ENCODE results near the gene ZNF487. TPM values are rescaled to one million over a fixed set of nuclear protein-coding genes. Genes with fewer than 3 reads are reported as not detected.

ZNF487 gene
- total RNA-seq, 2 donors from 2014 or later = 1.6 to 7.5 TPM

DNA sequence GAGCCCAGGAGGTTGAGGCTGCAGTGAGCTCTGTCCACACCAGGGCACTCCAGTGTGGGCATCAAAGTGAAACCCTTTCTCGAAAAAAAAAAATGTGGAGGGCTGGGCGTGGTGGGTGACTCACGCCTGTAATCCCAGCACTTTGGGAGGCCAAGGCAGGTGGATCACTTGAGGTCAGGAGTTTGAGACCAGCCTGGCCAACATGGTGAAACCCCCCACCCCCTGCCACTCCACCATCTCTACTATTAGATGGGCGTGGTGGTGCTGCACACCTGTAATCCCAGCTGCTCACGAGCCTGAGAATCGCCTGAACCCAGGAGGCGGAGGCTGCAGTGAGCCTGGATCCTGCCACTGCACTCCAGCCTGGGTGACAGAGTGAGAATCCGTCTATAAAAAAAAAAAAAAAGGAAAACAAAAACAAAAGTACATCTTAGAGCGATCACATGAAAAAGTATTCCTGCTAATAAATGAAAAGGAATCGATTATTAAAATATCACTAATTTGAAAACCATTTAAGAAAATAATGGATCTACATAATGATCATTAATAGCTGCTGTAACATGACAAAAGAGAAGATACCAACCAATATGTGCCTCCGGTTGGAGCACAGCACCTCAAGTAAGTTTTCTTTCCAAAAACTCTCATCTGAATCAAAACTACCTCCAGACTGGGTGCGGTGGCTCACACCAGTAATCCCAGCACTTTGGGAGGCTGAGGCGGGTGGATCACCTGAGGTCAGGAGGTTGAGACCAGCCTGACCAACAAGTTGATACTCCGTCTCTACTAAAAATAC lies 32.8 kb upstream of the ZNF487 start:
- no peak for TF ChIP-seq CTCF (IDR thresholded peaks at IDR 0.05)
- TF ChIP-seq POLR2A (IDR thresholded peaks at IDR 0.05) = no peak
- WGBS, 2 donors = 73 to 76% methylated on average over 12 of the region's 14 CpGs
- H3K27me3 ChIP-seq = no peaks in the 10 kb centered on the region
- DNase-seq (no peak), ATAC-seq (no peak)
- intact Hi-C loops (cut with DNase I) = no loop called here
- H3K4me1 ChIP-seq = peaks cover 70% of the 10 kb centered on the region
- H3K9me3 ChIP-seq = no peaks in the 10 kb centered on the region
- no peak overlapping the region for H3K4me3 ChIP-seq
- H3K36me3 ChIP-seq (replicated peaks in 1 of 2; ENCODE audit: insufficient read depth in 1 of 2, low read depth in 2 of 2) = no peaks in the 10 kb centered on the region
- no peak overlapping the region for H3K27ac ChIP-seq

DNA sequence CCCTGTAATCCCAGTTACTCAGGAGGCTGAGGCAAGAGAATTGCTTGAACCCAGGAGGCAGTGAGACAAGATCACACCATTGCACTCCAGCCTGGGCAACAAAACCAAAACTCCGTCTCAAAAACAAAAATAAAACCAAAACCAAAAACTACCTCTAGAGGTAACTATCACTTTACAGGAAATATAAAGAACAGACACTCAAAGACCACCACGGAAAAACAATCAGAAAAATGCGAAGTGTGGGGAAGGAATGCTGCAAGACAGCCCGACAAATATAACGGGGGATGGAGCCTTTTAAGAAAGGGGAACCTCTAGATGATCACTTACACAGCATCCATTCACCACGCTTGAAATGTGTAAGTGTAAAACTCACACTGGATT lies 32.2 kb upstream of the ZNF487 start:
- no peak overlapping the region for H3K27ac ChIP-seq
- intact Hi-C loops (cut with DNase I) = no loop called here

DNA sequence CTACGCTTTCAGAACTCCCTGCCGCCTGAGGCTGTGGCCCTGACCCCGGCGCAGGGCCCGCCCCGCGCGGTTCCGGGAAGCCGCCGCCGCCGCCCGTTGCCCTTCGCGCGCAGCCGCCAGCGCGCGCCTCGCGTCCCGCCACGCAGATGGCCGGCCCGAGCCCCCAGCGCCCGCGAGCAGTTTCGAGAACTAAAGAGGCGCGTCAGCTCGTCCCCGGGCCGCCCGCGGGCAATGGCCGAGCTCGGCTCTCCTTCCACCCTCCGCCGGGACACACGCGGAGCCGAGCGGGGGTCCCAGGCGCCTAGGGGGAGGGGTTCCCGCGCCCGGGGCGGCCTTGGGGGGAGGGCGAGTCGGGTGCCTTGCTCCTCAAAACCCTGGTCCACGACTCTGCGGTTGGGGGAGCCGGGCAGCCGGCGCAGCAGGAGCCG lies 29.7 kb upstream of the ZNF487 start:
- no peaks in the 10 kb centered on the region for H3K9me3 ChIP-seq
- no peaks in the 10 kb centered on the region for H3K36me3 ChIP-seq (replicated peaks in 1 of 2; ENCODE audit: insufficient read depth in 1 of 2, low read depth in 2 of 2)
- no peaks in the 10 kb centered on the region for H3K27me3 ChIP-seq
- ATAC-seq (peak; percentile 35), DNase-seq (peak; percentile 45 to 58 (median 55))
- peaks cover 50% of the 10 kb centered on the region for H3K4me1 ChIP-seq
- peak overlapping the region; percentile 50 to 68 for H3K4me3 ChIP-seq
- intact Hi-C loops (cut with DNase I) = no loop called here
- peak overlapping the region; percentile 93 to 100 (median 98) for H3K27ac ChIP-seq
- TF ChIP-seq CTCF (IDR thresholded peaks at IDR 0.05) (no peak), POLR2A (IDR thresholded peaks at IDR 0.05) (no peak)
- WGBS, 2 donors = 0% methylated on average over 22 to 42 of the region's 59 CpGs

More for the DNA sequence above, 32.2 kb upstream of the ZNF487 start:
- Histone ChIP-seq H3K4me1 (peaks cover 67% of the 10 kb centered on the region), H3K36me3 (replicated peaks in 1 of 2; ENCODE audit: insufficient read depth in 1 of 2, low read depth in 2 of 2) (no peaks in the 10 kb centered on the region), H3K4me3 (no peak overlapping the region), H3K9me3 (no peaks in the 10 kb centered on the region), H3K27me3 (no peaks in the 10 kb centered on the region)
- ATAC-seq (no peak), DNase-seq (no peak)
- TF ChIP-seq POLR2A (IDR thresholded peaks at IDR 0.05) = no peak
- TF ChIP-seq CTCF (IDR thresholded peaks at IDR 0.05) = no peak
- WGBS, 2 donors = 64 to 79% methylated on average over 6 of the region's 6 CpGs

DNA sequence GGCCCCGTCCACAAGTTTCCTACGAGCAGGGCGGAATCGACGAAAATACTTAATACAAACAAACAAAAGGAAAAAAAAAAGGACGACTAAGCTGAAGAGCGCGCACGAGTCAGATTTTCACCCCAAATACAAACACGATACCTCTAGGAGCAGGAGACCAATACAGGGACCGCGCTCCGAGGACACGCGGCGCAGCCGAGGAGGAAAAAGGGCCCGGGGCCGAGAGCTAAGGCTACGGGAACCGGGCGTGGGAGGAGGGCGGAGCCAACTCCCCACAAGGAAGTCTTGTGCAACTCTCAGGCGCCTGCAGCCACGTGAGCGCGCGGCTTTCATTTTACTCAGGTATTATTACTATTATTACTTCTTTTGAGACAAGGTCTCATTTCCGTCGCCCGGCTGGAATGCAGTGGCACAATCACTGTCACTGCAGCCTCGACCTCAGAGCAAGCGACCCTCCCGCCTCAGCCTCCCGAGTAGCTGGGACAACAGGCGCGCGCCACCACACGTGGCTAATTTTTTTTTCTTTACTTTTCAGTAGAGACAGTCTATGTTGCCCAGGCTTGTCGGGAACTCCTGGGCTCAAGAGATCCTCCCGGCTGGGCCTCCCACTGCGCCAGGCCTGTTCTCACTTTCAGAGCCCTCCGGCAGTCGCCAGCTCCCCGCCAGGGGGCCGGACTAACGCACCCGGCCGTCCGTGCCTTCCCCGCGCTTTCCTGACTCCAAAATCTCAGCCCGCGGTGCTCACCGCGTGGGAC lies 29.2 kb upstream of the ZNF487 start:
- H3K27ac ChIP-seq = peak overlapping the region; percentile 93 to 100 (median 98)
- ATAC-seq = peak; percentile 78
- no peaks in the 10 kb centered on the region for H3K36me3 ChIP-seq (replicated peaks in 1 of 2; ENCODE audit: insufficient read depth in 1 of 2, low read depth in 2 of 2)
- TF ChIP-seq POLR2A (IDR thresholded peaks at IDR 0.05) = peak in 2 of 3 donors; percentile 82 to 84
- TF ChIP-seq CTCF (IDR thresholded peaks at IDR 0.05) = peak in 5 of 7 experiments; percentile 15 to 55 (median 39)
- H3K27me3 ChIP-seq = no peaks in the 10 kb centered on the region
- H3K4me3 ChIP-seq = peak overlapping the region; percentile 50 to 68
- 0 to 1% methylated on average over 43 to 56 of the region's 56 CpGs for WGBS, 2 donors
- no peaks in the 10 kb centered on the region for H3K9me3 ChIP-seq
- H3K4me1 ChIP-seq = peaks cover 44% of the 10 kb centered on the region
- peak; percentile 90 to 96 (median 94) for DNase-seq
- intact Hi-C loops (cut with DNase I) = no loop called here

All from body of pancreas (tissue), 4 donors.